Coronary artery (tissue), 2 donors: Measurements from ENCODE around the gene CUX1.

ENCODE experiments used
- DNase-seq: peaks from one replicate; pipeline ENCODE4 v3.0.0-alpha.2; 2017; ENCODE audit warnings: low spot score
- H3K27ac ChIP-seq, 2 donors: fragments of 200-600 bp; sonication (generic); one replicate each; pipeline ENCODE4 v1.5.1; 2016 to 2019
- H3K4me3 ChIP-seq: fragments of 200-600 bp; sonication (generic); 2 replicates; pipeline ENCODE4 v1.5.1; 2016; ENCODE audit warnings: mild to moderate bottlenecking, moderate library complexity
- CTCF ChIP-seq: fragments of 200-600 bp; sonication (generic); IDR thresholded peaks from one replicate; pipeline ENCODE4 v1.5.1; 2019; ENCODE audit warnings: antibody characterized with exemption

Gene CUX1

GRCh38 chr7:101932083-101932482 lies 114.7 kb downstream of the CUX1 start:
- TF ChIP-seq CTCF: no peak
- H3K4me3 ChIP-seq: no peak overlapping the region
- no peak for DNase-seq
- no peak overlapping the region for H3K27ac ChIP-seq

DNA sequence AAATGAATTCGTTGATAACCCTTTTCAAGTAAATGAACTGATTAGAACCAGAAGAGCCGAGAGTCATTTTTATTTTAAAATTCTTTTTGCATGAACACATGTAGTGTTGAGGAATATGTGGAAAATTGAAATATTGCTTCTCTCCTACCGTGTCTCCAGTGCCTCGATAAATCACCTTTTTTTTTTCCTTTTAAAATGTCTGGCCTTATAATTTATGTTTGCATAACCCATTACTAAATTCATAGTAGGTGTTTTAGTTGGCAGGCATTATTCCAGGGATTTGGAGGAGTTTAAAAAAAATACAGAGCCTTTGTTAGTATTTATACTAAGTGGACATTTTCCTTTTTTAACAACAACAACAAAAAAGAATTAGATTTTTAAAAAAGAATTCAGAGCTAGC lies 115.6 kb downstream of the CUX1 start:
- no peak overlapping the region for H3K4me3 ChIP-seq
- no peak for DNase-seq
- no peak for TF ChIP-seq CTCF
- H3K27ac ChIP-seq: peak overlapping the region in 1 of 2 donors; percentile 78

- no peak for DNase-seq
- H3K27ac ChIP-seq: peak overlapping the region; percentile 78 to 93
- H3K4me3 ChIP-seq: no peak overlapping the region
- no peak for TF ChIP-seq CTCF
These were observed 116.3 kb downstream of the CUX1 start for GRCh38 chr7:101933688-101934121.

DNA sequence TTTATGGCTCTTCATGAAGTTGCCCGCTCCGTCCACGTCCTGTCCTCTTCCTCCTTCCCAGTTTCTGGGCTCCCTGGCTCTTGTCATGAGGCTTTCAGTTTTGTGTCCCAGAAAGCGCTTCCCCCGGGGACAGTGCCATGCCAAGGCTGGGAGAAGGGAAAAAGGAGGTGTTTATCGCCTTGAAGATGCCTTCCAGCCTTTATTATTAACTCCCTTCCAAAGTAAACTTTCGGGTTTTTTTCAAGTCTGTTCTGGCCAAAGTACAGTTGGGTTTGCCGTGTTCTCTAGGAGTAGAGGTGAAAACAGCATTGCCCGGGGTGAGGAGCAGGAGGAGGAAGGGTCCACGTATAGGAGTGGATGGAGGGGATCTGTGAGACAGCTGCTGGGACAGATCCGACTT lies 117.2 kb downstream of the CUX1 start:
- no peak for DNase-seq
- peak overlapping the region; percentile 78 to 93 for H3K27ac ChIP-seq

GRCh38 chr7:101935521-101936141 lies 118.2 kb downstream of the CUX1 start:
- no peak for TF ChIP-seq CTCF
- H3K27ac ChIP-seq: peak overlapping the region; percentile 78 to 93
- DNase-seq: no peak
- peak overlapping the region; percentile 67 for H3K4me3 ChIP-seq

More for the DNA sequence above, 117.2 kb downstream of the CUX1 start:
- peak overlapping the region; percentile 41 for H3K4me3 ChIP-seq
- no peak for TF ChIP-seq CTCF

GRCh38 chr7:101936223-101936610 lies 118.8 kb downstream of the CUX1 start:
- no peak for TF ChIP-seq CTCF
- Histone ChIP-seq H3K27ac (peak overlapping the region; percentile 78 to 93), H3K4me3 (peak overlapping the region; percentile 67)
- no peak for DNase-seq

DNA sequence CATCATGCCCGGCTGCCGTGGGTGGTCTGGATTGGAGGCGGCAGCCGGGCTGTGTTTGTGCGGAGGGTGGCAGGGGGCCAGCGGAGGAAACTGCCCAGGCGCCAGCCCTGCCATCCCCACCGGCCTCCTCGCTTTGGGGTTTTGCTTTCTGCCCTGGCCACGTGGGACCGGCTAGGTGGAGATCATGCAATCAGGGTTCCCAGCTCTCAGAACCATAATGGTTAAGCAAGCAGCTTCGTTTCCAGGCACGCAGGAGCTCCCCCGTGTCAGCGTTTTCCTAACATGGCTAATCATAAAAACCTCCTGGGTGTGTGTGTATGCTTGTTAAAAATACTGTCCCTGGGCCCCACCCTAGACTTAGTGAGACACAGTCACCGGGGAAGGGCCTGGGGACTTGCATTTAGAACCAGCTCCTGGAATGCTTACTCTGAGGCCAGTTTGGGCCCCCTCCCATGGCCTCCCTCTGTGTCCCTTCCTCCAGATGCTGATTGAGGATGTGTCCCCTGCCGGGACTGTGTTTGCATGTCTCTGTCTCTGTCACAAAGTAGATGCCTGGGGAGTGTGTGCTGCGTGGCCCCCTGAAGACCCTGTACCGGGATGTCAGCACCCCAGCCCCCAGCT lies 119.3 kb downstream of the CUX1 start:
- TF ChIP-seq CTCF: no peak
- DNase-seq: no peak
- Histone ChIP-seq H3K27ac (peak overlapping the region; percentile 78 to 93), H3K4me3 (peak overlapping the region; percentile 67)
